Left colon (tissue), 2 donors: Measurements from ENCODE around the gene QRICH2. TPM values are rescaled to one million over a fixed set of nuclear protein-coding genes. Genes with fewer than 3 reads are reported as not detected.
"Not testable (repeated sequence)": the region's sequence is repeated elsewhere in the genome, so short reads cannot be mapped to it uniquely, and the experiment has no call there.

Source experiments
- ATAC-seq: fragments of 200-7000 bp; cut with Tn5 transposase; one replicate; pipeline ENCODE4 v1.9.1; 2020; ENCODE audit warnings: mild to moderate bottlenecking, moderate library complexity
- DNase-seq, 2 donors: peaks; one replicate each; pipeline ENCODE4 v3.0.0-alpha.2; 2020
- intact Hi-C, 2 donors: fragments of 100-400 bp; cut with DNase I in 1 of 2; cut with micrococcal nuclease in 1 of 2; formaldehyde crosslinking; loops; one replicate each; pipeline versions ENCODE4 v1.11.2 to v1.14.0; 2022; cut with DNase I, micrococcal nuclease
- total RNA-seq, 2 donors: library from RNA; stranded (reverse); fragmentation: NEBNext Ultra II Directional; extraction: Animal tissue kit (Norgen Biotek cat#: 25700); gene quantifications; one replicate each; pipeline ENCODE4 v1.2.1, GENCODE V29; 2021
- donor health status: DM: no; HTN: no; CAD: no.
- donor health status: DM: yes; HTN: yes; CAD: no.

Gene QRICH2
- total RNA-seq, 2 donors from 2014 or later: 1.9 to 2.3 TPM

GRCh38 chr17:76331083-76331482, 23.0 kb upstream of the QRICH2 start:
- intact Hi-C loops: no loop called here
- DNase-seq (no peak), ATAC-seq (peak; percentile 94)

- ATAC-seq: no peak
- intact Hi-C loops: no loop called here
- DNase-seq: no peak
Observed at GRCh38 chr17:76329664-76330063, 21.6 kb upstream of the QRICH2 start.

GRCh38 chr17:76327696-76328095, 19.6 kb upstream of the QRICH2 start:
- intact Hi-C loops: no loop called here
- no peak for ATAC-seq
- DNase-seq: no peak

- no peak for DNase-seq
- intact Hi-C loops: no loop called here
- no peak for ATAC-seq
Observed at GRCh38 chr17:76326306-76326705, 18.2 kb upstream of the QRICH2 start.

- DNase-seq (no peak), ATAC-seq (no peak)
- intact Hi-C loops: no loop called here
Observed at GRCh38 chr17:76318586-76318985, 10.5 kb upstream of the QRICH2 start.

GRCh38 chr17:76317535-76317934, 9.5 kb upstream of the QRICH2 start:
- DNase-seq (no peak), ATAC-seq (no peak)
- intact Hi-C loops: no loop called here

- no peak for DNase-seq
- no peak for ATAC-seq
- intact Hi-C loops: no loop called here
Observed at GRCh38 chr17:76314392-76315227, 6.5 kb upstream of the QRICH2 start.

- intact Hi-C loops: no loop called here
- ATAC-seq (no peak), DNase-seq (no peak)
Observed at GRCh38 chr17:76312735-76313134, 4.7 kb upstream of the QRICH2 start.

- ATAC-seq (no peak), DNase-seq (no peak)
- intact Hi-C loops: no loop called here
Observed at GRCh38 chr17:76309461-76309860, 1.4 kb upstream of the QRICH2 start.

- ATAC-seq (no peak), DNase-seq (no peak)
- intact Hi-C loops: no loop called here
Observed at GRCh38 chr17:76307299-76307965, 644 bp downstream of the QRICH2 start.

- not testable (repeated sequence) for ATAC-seq, DNase-seq
- intact Hi-C loops: loop anchor here in 1 of 2 donors (2.0 kb wide), 1 partner anchor 94 kb away; no protein-coding TSS in a partner anchor
Observed at GRCh38 chr17:76305135-76305454, 3.0 kb downstream of the QRICH2 start.

GRCh38 chr17:76304226-76305134, 3.6 kb downstream of the QRICH2 start:
- ATAC-seq: no peak
- DNase-seq: no peak
- intact Hi-C loops: loop anchor here (2.0 to 5.0 kb wide), 2 partner anchors 93 to 94 kb away; no protein-coding TSS in a partner anchor

GRCh38 chr17:76297436-76297835, 10.6 kb downstream of the QRICH2 start:
- intact Hi-C loops: loop anchor here in 1 of 2 donors (10.0 kb wide), 1 partner anchor 293 kb away; the partner anchor contains the start of gene CDK3
- no peak for ATAC-seq
- no peak for DNase-seq

- DNase-seq (no peak), ATAC-seq (peak; percentile 91)
- intact Hi-C loops: loop anchor here in 1 of 2 donors (10.0 kb wide), 1 partner anchor 292 kb away; the partner anchor contains the start of gene CDK3
Observed at GRCh38 chr17:76296889-76297288, 11.2 kb downstream of the QRICH2 start.

- DNase-seq: no peak
Observed at GRCh38 chr17:76296186-76296585, 11.9 kb downstream of the QRICH2 start.

GRCh38 chr17:76293106-76293505, 15.0 kb downstream of the QRICH2 start:
- intact Hi-C loops: loop anchor here in 1 of 2 donors (10.0 kb wide), 1 partner anchor 288 kb away; the partner anchor contains the start of gene CDK3
- DNase-seq: no peak
- no peak for ATAC-seq

More at GRCh38 chr17:76296186-76296585, 11.9 kb downstream of the QRICH2 start:
- ATAC-seq: peak; percentile 45
- intact Hi-C loops: loop anchor here in 1 of 2 donors (10.0 kb wide), 1 partner anchor 291 kb away; the partner anchor contains the start of gene CDK3

- no peak for ATAC-seq
- DNase-seq: no peak
- intact Hi-C loops: loop anchor here in 1 of 2 donors (10.0 kb wide), 1 partner anchor 288 kb away; the partner anchor contains the start of gene CDK3
Observed at GRCh38 chr17:76292567-76292966, 15.5 kb downstream of the QRICH2 start.

GRCh38 chr17:76281573-76282371, 26.3 kb downstream of the QRICH2 start:
- no peak for ATAC-seq
- DNase-seq: no peak
- intact Hi-C loops: loop anchor here in 1 of 2 donors (2.0 kb wide), 1 partner anchor 155 kb away; no protein-coding TSS in a partner anchor
